ENCODE results near the gene BAIAP2. TPM values are rescaled to one million over a fixed set of nuclear protein-coding genes. Genes with fewer than 3 reads are reported as not detected.

Gene BAIAP2
- total and polyA plus RNA-seq, 9 donors: 12.0 to 80.6 (median 23.2) TPM

GRCh38 chr17:81103379-81103778 lies 68.4 kb downstream of the BAIAP2 start:
- Histone ChIP-seq H3K36me3 (no peaks in the 10 kb centered on the region), H3K9me3 (no peaks in the 10 kb centered on the region), H3K27ac (no peak overlapping the region), H3K4me3 (no peak overlapping the region), H3K4me1 (ENCODE audit: insufficient read depth) (no peaks in the 10 kb centered on the region), H3K27me3 (no peaks in the 10 kb centered on the region)
- TF ChIP-seq POLR2A (IDR thresholded peaks at IDR 0.05): no peak
- DNase-seq: no peak
- 80 to 87% (median 81%) methylated on average over 19 to 20 of the region's 20 CpGs for WGBS, 3 donors
- intact Hi-C loops (cut with DNase I): loop anchor here (5.0 to 10.0 kb wide), 4 partner anchors 71 to 679 kb away; partner anchors contain the start of gene CHMP6 (in 1 of the 4)

- WGBS, 3 donors: 87 to 93% (median 90%) methylated on average over 22 to 24 of the region's 24 CpGs
- no peaks in the 10 kb centered on the region for H3K36me3 ChIP-seq
- no peaks in the 10 kb centered on the region for H3K27me3 ChIP-seq
- H3K27ac ChIP-seq: no peak overlapping the region
- no peaks in the 10 kb centered on the region for H3K4me1 ChIP-seq (ENCODE audit: insufficient read depth)
- intact Hi-C loops (cut with DNase I): loop anchor here in 3 of 4 donors (10.0 kb wide), 2 partner anchors 672 to 682 kb away; no protein-coding TSS in a partner anchor
- no peak for DNase-seq
- H3K9me3 ChIP-seq: no peaks in the 10 kb centered on the region
- TF ChIP-seq POLR2A (IDR thresholded peaks at IDR 0.05) (no peak), EP300 (IDR thresholded peaks at IDR 0.05) (no peak)
- TF ChIP-seq, protein P1, sequence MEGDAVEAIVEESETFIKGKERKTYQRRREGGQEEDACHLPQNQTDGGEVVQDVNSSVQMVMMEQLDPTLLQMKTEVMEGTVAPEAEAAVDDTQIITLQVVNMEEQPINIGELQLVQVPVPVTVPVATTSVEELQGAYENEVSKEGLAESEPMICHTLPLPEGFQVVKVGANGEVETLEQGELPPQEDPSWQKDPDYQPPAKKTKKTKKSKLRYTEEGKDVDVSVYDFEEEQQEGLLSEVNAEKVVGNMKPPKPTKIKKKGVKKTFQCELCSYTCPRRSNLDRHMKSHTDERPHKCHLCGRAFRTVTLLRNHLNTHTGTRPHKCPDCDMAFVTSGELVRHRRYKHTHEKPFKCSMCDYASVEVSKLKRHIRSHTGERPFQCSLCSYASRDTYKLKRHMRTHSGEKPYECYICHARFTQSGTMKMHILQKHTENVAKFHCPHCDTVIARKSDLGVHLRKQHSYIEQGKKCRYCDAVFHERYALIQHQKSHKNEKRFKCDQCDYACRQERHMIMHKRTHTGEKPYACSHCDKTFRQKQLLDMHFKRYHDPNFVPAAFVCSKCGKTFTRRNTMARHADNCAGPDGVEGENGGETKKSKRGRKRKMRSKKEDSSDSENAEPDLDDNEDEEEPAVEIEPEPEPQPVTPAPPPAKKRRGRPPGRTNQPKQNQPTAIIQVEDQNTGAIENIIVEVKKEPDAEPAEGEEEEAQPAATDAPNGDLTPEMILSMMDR (IDR thresholded peaks at IDR 0.05): no peak
- no peak overlapping the region for H3K4me3 ChIP-seq
Measured at GRCh38 chr17:81106716-81107115, 71.8 kb downstream of the BAIAP2 start.

GRCh38 chr17:81108220-81108619 lies 73.3 kb downstream of the BAIAP2 start:
- 82 to 91% (median 86%) methylated on average over 9 of the region's 9 CpGs for WGBS, 3 donors
- TF ChIP-seq EP300 (IDR thresholded peaks at IDR 0.05): no peak
- intact Hi-C loops (cut with DNase I): loop anchor here in 3 of 4 donors (10.0 kb wide), 2 partner anchors 673 to 683 kb away; no protein-coding TSS in a partner anchor

DNA sequence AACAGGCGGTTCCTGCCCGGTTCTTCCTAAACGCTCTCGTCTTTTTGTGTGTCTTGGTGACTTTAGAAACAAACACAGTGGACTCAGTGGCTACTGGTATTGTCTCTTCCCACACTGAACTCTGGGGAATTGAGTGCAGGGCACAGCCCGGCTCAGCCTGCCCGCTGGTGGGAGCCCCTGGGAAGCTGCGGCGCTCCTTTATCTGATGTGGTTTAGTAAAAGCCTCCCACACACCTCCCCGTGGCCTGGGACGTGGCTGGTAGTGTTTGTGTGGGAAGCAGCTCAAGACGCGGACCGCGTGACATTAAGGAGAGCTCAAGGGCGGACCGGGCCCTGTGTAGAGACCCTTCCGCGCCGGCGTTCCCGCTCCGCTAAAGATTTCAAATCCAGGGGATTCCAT lies 75.0 kb downstream of the BAIAP2 start:
- no peak overlapping the region for H3K27ac ChIP-seq
- 64 to 66% (median 66%) methylated on average over 20 to 22 of the region's 22 CpGs for WGBS, 3 donors
- H3K36me3 ChIP-seq: no peaks in the 10 kb centered on the region
- DNase-seq: no peak
- H3K4me1 ChIP-seq (ENCODE audit: insufficient read depth): no peaks in the 10 kb centered on the region
- no peak overlapping the region for H3K4me3 ChIP-seq
- intact Hi-C loops (cut with DNase I): loop anchor here in 3 of 4 donors (10.0 kb wide), 2 partner anchors 675 to 685 kb away; no protein-coding TSS in a partner anchor
- no peaks in the 10 kb centered on the region for H3K27me3 ChIP-seq
- no peak for TF ChIP-seq POLR2A (IDR thresholded peaks at IDR 0.05)
- TF ChIP-seq, protein P1 (IDR thresholded peaks at IDR 0.05): no peak
- no peak for TF ChIP-seq EP300 (IDR thresholded peaks at IDR 0.05)
- H3K9me3 ChIP-seq: no peaks in the 10 kb centered on the region

More at GRCh38 chr17:81108220-81108619, 73.3 kb downstream of the BAIAP2 start:
- H3K36me3 ChIP-seq: no peaks in the 10 kb centered on the region
- H3K27ac ChIP-seq: no peak overlapping the region
- H3K4me1 ChIP-seq (ENCODE audit: insufficient read depth): no peaks in the 10 kb centered on the region
- no peaks in the 10 kb centered on the region for H3K27me3 ChIP-seq
- no peaks in the 10 kb centered on the region for H3K9me3 ChIP-seq
- DNase-seq: no peak
- no peak overlapping the region for H3K4me3 ChIP-seq

DNA sequence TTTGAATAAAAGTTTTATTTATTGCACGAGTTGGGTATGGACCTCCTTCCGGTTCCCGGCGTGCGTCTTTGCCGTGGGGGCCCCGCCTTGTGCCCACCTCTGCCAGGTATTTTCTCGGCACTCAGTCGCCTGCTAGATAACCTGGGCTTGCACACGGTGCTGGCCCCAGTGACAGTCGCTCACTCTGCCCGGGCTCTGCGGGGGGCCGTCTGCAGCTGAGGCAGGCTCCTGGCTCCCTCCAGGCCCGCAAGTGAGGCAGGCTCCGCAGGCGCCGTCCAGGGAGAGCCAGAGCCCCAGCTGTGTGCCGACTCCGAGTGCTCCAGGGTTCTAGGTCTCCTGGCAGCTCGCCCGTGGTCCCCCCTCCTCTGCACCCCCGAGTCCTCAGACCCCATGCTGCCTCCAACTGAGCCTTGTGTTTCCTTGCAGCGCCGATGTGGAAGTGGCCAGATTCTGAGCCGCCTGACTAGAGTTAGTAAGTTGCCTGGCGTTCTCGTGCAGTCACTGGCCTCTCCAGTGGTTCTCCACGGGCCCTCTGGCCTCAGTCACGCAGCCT lies 75.6 kb downstream of the BAIAP2 start:
- Histone ChIP-seq H3K4me3 (no peak overlapping the region), H3K27me3 (no peaks in the 10 kb centered on the region), H3K27ac (no peak overlapping the region), H3K9me3 (no peaks in the 10 kb centered on the region), H3K4me1 (ENCODE audit: insufficient read depth) (no peaks in the 10 kb centered on the region), H3K36me3 (no peaks in the 10 kb centered on the region)
- DNase-seq: no peak
- intact Hi-C loops (cut with DNase I): no loop called here
- WGBS, 3 donors: 78 to 88% (median 87%) methylated on average over 26 to 30 of the region's 30 CpGs
- TF ChIP-seq EP300 (IDR thresholded peaks at IDR 0.05) (no peak), POLR2A (IDR thresholded peaks at IDR 0.05) (no peak)
- TF ChIP-seq, protein P1 (IDR thresholded peaks at IDR 0.05): no peak
